ENCODE results near the gene ZNF324B.

ZNF324B gene

GRCh38 chr19:58471736-58472135 is 20.3 kb downstream of the ZNF324B start:
- DNase-seq: no peak

GRCh38 chr19:58473775-58474174 is 22.4 kb downstream of the ZNF324B start:
- no peak for DNase-seq
- TF ChIP-seq CTCF (IDR thresholded peaks at IDR 0.05): no peak
- H3K36me3 ChIP-seq: peaks cover 10 to 61% (median 35%) of the 10 kb centered on the region in 3 donors
- no peak overlapping the region for H3K4me3 ChIP-seq
- H3K27ac ChIP-seq: no peak overlapping the region
- H3K9me3 ChIP-seq: no peaks in the 10 kb centered on the region
- intact Hi-C loops (cut with DNase I; ENCODE audit: low total_unique reads): no loop called here
- peaks cover 0 to 25% (median 17%) of the 10 kb centered on the region in 4 donors for H3K4me1 ChIP-seq
- H3K27me3 ChIP-seq: no peaks in the 10 kb centered on the region

More at GRCh38 chr19:58471736-58472135, 20.3 kb downstream of the ZNF324B start:
- H3K4me3 ChIP-seq: no peak overlapping the region
- H3K9me3 ChIP-seq: no peaks in the 10 kb centered on the region
- H3K36me3 ChIP-seq: peaks cover 10 to 48% (median 35%) of the 10 kb centered on the region in 3 donors
- H3K27me3 ChIP-seq: no peaks in the 10 kb centered on the region
- peaks cover 0 to 30% (median 22%) of the 10 kb centered on the region in 4 donors for H3K4me1 ChIP-seq
- H3K27ac ChIP-seq: no peak overlapping the region
- TF ChIP-seq CTCF (IDR thresholded peaks at IDR 0.05): no peak
- intact Hi-C loops (cut with DNase I; ENCODE audit: low total_unique reads): no loop called here

- Histone ChIP-seq H3K4me1 (peaks cover 0 to 24% (median 17%) of the 10 kb centered on the region in 4 donors), H3K36me3 (peaks cover 10 to 64% (median 31%) of the 10 kb centered on the region in 3 donors), H3K27ac (peak overlapping the region in 1 of 2 donors; percentile 92), H3K27me3 (no peaks in the 10 kb centered on the region), H3K9me3 (no peaks in the 10 kb centered on the region), H3K4me3 (no peak overlapping the region)
- intact Hi-C loops (cut with DNase I; ENCODE audit: low total_unique reads): no loop called here
- no peak for DNase-seq
- TF ChIP-seq CTCF (IDR thresholded peaks at IDR 0.05): no peak
These were observed 23.0 kb downstream of the ZNF324B start for GRCh38 chr19:58474291-58474996.

GRCh38 chr19:58474997-58475713 is 23.7 kb downstream of the ZNF324B start:
- no peak for TF ChIP-seq CTCF (IDR thresholded peaks at IDR 0.05)
- Histone ChIP-seq H3K9me3 (no peaks in the 10 kb centered on the region), H3K27ac (peak overlapping the region; percentile 87 to 92), H3K36me3 (peaks cover 10 to 64% (median 31%) of the 10 kb centered on the region in 3 donors), H3K27me3 (no peaks in the 10 kb centered on the region), H3K4me1 (peaks cover 0 to 24% (median 17%) of the 10 kb centered on the region in 4 donors), H3K4me3 (peak overlapping the region; percentile 59 to 67)
- intact Hi-C loops (cut with DNase I; ENCODE audit: low total_unique reads): loop anchor here (5.0 kb wide), 1 partner anchor 42 kb away; the partner anchor contains the start of gene ZBTB45
- no peak for DNase-seq

- DNase-seq: peak; percentile 99
- intact Hi-C loops (cut with DNase I; ENCODE audit: low total_unique reads): loop anchor here (5.0 kb wide), 1 partner anchor 41 kb away; the partner anchor contains the start of gene ZBTB45
- H3K9me3 ChIP-seq: no peaks in the 10 kb centered on the region
- peaks cover 10 to 64% (median 32%) of the 10 kb centered on the region in 3 donors for H3K36me3 ChIP-seq
- peaks cover 0 to 24% (median 17%) of the 10 kb centered on the region in 4 donors for H3K4me1 ChIP-seq
- no peaks in the 10 kb centered on the region for H3K27me3 ChIP-seq
- peak within 1 kb of the TSS; percentile 87 to 92 for H3K27ac ChIP-seq
- H3K4me3 ChIP-seq: peak within 1 kb of the TSS; percentile 59 to 67
- peak in 1 of 2 experiments; percentile 11 for TF ChIP-seq CTCF (IDR thresholded peaks at IDR 0.05)
These were observed 24.5 kb downstream of the ZNF324B start, which contains the start of gene ZNF446 for GRCh38 chr19:58475714-58476497. Gene ZNF446 (plus strand): TSS chr19:58476352. CDS start chr19:58477219, 867 bp downstream.

Data from tibial artery (tissue), 4 donors.